AG08396 (cell line): ENCODE data around the gene ZC3H6.
"Not testable (repeated sequence)": the region's sequence is repeated elsewhere in the genome, so short reads cannot be mapped to it uniquely, and the experiment has no call there.

Source experiments
- DNase-seq: peaks from one replicate; pipeline ENCODE4 v3.0.0; 2012; ENCODE audit warnings: low spot score, mixed read lengths

ZC3H6 gene

GRCh38 chr2:112275887-112276773, 733 bp downstream of the ZC3H6 start:
- peak; percentile 88 for DNase-seq

DNA sequence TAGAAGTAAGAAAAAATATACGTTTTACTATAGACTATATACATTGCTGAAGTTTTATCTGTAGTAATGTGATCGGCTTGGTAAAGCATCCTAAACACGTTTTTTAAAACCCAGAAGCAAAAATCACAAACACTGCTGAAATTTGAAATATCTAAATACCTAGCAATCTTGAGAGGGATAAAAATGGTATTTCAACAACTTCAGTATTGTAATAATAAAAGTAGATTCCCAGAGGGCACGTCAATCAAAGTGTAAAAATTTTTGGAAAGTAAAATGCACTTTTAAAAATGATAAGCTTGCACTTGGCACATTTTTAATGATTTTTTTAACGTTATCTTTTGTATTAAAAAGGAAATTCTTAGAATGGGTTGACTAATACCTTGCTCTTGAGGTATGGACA, 1.6 kb downstream of the ZC3H6 start:
- DNase-seq: no peak

- no peak for DNase-seq
These were observed 2.3 kb downstream of the ZC3H6 start for GRCh38 chr2:112277596-112278220.

DNA sequence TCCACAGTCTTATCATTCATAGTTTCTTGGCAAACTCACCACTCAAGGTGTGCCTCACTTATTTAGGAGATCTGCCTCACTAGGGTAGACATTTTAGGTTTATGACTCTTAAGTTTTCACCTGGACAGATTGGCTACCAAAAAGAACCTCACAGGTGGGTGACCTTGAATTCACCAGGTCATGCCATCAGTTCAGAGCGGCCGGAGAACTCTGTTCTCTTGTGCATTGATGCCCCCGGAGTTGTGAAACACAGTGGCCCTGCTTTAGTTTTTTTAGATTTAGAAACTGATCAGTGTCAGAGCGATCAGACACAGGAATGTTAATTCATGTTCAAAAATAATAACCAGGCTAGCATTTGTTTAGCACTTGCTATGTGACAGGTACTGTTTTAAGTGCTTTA, 6.7 kb downstream of the ZC3H6 start:
- not testable (repeated sequence) for DNase-seq

DNA sequence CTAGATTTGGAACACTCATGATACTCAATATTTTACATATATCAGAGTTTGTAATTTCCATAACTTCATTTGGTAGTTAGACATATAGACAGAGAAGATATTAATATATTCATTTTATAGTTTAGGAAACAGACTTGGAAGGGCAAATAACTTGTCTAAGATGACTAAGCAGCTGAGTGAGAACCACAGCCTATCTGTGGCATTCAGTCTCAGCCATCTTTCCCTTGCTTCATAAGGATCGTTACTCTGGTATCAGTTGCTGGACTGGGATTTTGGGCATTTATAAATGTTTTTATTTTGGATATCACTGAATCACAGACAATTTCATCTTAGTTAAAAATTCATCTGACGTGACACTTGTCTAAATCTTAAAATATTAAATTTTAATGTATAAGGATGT, 8.1 kb downstream of the ZC3H6 start:
- DNase-seq: not testable (repeated sequence)

DNA sequence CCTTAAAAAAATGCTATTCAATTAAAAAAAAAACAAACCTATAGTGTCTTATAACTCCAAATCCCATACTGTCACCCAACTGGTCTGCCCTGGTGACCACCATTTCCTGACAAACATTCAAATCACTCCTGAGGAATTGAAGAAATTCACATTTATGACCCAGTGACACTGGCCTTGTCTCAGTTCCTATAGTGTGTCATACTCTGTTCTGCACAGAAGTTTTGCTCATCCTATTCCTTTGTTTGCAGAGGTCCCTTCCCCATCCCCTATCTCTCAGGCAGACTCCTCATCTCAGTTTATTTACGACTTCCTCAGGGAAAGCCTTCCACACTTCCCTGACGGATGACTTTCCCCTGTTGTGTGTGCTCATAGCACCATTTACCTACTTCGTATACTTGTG, 14.7 kb downstream of the ZC3H6 start:
- DNase-seq: no peak

- no peak for DNase-seq
These were observed 15.3 kb downstream of the ZC3H6 start for GRCh38 chr2:112290648-112291047.

DNA sequence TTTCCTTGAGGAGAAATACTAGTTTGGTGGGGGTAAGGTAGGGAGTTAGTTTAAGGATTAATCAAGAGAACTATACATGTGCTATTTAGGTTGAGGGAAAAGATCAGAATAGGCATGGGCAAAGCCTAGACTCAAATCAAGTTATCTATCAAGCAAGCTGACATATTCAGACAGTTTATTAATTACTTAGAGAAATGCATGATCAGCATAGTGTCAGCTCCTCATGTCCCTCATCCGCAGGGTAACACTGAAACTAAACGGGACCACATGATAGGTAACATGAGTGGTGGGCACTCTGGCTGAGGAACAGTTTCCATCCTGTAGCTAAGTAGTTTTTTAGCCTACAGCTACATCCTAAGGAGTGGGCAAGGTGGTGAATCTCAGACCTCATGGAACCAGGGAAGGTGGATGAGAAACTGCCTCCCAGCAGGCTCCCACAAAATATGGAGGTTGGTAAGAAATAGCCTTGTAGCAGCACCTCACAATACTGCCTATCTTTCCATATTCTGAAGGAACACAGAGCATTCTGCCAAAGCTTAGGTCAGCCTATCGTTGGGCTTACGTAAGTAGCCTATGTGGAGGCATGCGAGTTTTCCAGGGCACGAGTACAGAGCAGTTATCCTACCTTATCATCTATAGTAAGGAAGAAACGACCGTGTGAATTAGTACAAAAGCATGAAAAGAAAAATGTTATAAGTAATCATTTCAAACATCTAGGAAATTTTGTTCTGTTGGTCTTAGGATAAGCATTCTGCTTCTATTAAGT, 18.4 kb downstream of the ZC3H6 start:
- DNase-seq: no peak

GRCh38 chr2:112295407-112296078, 20.1 kb downstream of the ZC3H6 start:
- DNase-seq: no peak

- no peak for DNase-seq
These were observed 21.0 kb downstream of the ZC3H6 start for GRCh38 chr2:112296407-112296806.

- no peak for DNase-seq
These were observed 25.8 kb downstream of the ZC3H6 start for GRCh38 chr2:112301171-112301584.

- DNase-seq: no peak
These were observed 26.6 kb downstream of the ZC3H6 start for GRCh38 chr2:112301973-112302372.

GRCh38 chr2:112304298-112304941, 29.0 kb downstream of the ZC3H6 start:
- no peak for DNase-seq

- DNase-seq: no peak
These were observed 29.7 kb downstream of the ZC3H6 start for GRCh38 chr2:112305132-112305531.

GRCh38 chr2:112310906-112311305, 35.5 kb downstream of the ZC3H6 start:
- no peak for DNase-seq

GRCh38 chr2:112311932-112312331, 36.5 kb downstream of the ZC3H6 start:
- DNase-seq: no peak

- no peak for DNase-seq
These were observed 37.4 kb downstream of the ZC3H6 start for GRCh38 chr2:112312821-112313220.

DNA sequence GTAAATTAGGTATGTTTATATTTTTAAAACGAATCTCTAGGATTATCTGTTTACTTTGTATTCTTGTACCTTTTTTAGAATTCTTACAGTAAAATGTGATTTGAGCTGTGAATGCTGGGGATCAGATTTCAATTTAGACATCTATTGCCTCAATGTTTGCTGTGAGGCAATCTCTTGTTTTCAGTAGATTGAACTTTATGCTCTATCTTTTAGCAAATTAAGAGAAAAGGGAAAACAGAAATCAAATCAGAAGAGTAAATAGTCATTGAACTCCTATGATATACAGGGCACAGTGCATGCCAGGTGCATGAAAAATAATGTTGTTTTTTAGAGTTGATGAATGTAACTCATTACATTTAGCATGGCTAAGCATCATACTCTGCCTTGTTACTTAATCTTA, 39.5 kb downstream of the ZC3H6 start:
- DNase-seq: no peak

DNA sequence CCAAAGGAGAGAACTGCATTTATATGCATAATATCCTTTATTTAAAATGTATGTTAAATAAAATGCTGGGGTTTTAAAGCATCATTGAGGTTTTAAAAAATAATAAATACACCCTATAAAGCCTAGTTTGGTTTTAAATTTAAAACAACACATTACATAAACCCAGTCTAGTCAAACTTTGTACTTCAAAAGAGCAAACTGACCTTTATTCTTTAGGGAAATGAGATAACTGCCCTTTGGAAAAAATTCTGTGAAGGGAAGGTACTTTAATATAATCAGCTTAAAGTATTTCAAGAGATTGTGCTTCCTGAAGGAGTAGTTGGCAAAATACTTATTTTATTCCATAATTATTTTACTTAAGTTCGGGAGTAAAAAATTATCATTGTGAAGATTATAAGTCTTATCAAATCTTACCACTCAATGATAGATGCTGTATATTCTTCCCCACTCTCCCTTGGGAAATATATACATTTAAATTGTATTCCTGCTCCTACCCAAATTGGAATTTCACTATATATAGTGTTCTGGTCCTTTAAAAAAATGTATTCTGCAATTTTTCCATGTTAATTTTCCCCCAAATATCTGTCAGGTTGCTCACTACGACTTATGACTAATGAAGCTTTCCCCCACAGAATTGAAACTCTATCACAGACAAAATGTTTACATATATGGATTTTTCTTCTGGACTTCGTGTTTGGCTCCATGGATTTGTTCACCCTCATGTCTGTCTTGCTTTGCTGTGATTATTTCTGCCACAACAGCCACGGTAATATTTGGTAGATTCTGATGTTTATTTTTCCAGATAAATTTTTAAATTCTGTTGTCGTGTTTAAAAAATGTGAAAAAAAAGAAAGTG, 42.1 kb downstream of the ZC3H6 start:
- DNase-seq: peak; percentile 18

- DNase-seq: no peak
These were observed 43.1 kb downstream of the ZC3H6 start for GRCh38 chr2:112318515-112318914.
